Skeletal muscle satellite cell (primary cell): ENCODE measurements around the gene RPS28.

ENCODE experiments used
- H3K27me3 ChIP-seq: 2 replicates; pipeline ENCODE4 v1.7.0; 2013; ENCODE audit warnings: low read length; ENCODE audit not compliant: control insufficient read depth, insufficient read depth
- H3K36me3 ChIP-seq: 2 replicates; pipeline ENCODE4 v1.7.0; 2013; ENCODE audit warnings: mild to moderate bottlenecking, control low read depth, low read length; ENCODE audit not compliant: insufficient read depth
- H3K4me1 ChIP-seq: 2 replicates; pipeline ENCODE4 v1.7.0; 2013; ENCODE audit warnings: low read length; ENCODE audit not compliant: control insufficient read depth, insufficient read depth
- H3K4me2 ChIP-seq: 2 replicates; pipeline ENCODE4 v1.7.0; 2013; ENCODE audit warnings: mild to moderate bottlenecking, low read length
- H3K4me3 ChIP-seq: 2 replicates; pipeline ENCODE4 v1.7.0; 2013; ENCODE audit warnings: low read length
- H3K9ac ChIP-seq: 2 replicates; pipeline ENCODE4 v1.7.0; 2013; ENCODE audit warnings: mild to moderate bottlenecking, low read depth, low read length, moderate library complexity
- H3K9me3 ChIP-seq: replicated peaks from 2 replicates; pipeline ENCODE4 v1.7.0; 2013; ENCODE audit warnings: mild to moderate bottlenecking, control low read depth, low read length

Gene RPS28

GRCh38 chr19:8323781-8324185, 2.5 kb downstream of the RPS28 start:
- Histone ChIP-seq H3K27me3 (no peaks in the 10 kb centered on the region), H3K36me3 (peaks cover 31% of the 10 kb centered on the region), H3K9me3 (no peaks in the 10 kb centered on the region), H3K9ac (no peak overlapping the region), H3K4me3 (no peak overlapping the region), H3K4me2 (no peak overlapping the region), H3K4me1 (peaks cover 26% of the 10 kb centered on the region)

GRCh38 chr19:8324186-8325050, 3.1 kb downstream of the RPS28 start:
- Histone ChIP-seq H3K9ac (no peak overlapping the region), H3K27me3 (no peaks in the 10 kb centered on the region), H3K4me3 (no peak overlapping the region), H3K4me2 (no peak overlapping the region), H3K36me3 (peaks cover 31% of the 10 kb centered on the region), H3K9me3 (no peaks in the 10 kb centered on the region), H3K4me1 (peaks cover 23% of the 10 kb centered on the region)

- Histone ChIP-seq H3K4me3 (no peak overlapping the region), H3K4me1 (peaks cover 16% of the 10 kb centered on the region), H3K9me3 (no peaks in the 10 kb centered on the region), H3K9ac (no peak overlapping the region), H3K36me3 (peaks cover 31% of the 10 kb centered on the region), H3K4me2 (no peak overlapping the region), H3K27me3 (no peaks in the 10 kb centered on the region)
Measured at GRCh38 chr19:8325454-8325853, 4.2 kb downstream of the RPS28 start.

- H3K4me2 ChIP-seq = no peak overlapping the region
- peaks cover 19% of the 10 kb centered on the region for H3K27me3 ChIP-seq
- no peaks in the 10 kb centered on the region for H3K9me3 ChIP-seq
- no peaks in the 10 kb centered on the region for H3K36me3 ChIP-seq
- H3K4me3 ChIP-seq = no peak overlapping the region
- H3K9ac ChIP-seq = no peak overlapping the region
- no peaks in the 10 kb centered on the region for H3K4me1 ChIP-seq
Measured at GRCh38 chr19:8329996-8330395, 8.7 kb downstream of the RPS28 start.

- Histone ChIP-seq H3K4me2 (no peak overlapping the region), H3K9me3 (no peaks in the 10 kb centered on the region), H3K4me3 (no peak overlapping the region), H3K4me1 (peaks cover 4% of the 10 kb centered on the region), H3K9ac (no peak overlapping the region), H3K27me3 (peaks cover 25% of the 10 kb centered on the region), H3K36me3 (no peaks in the 10 kb centered on the region)
Measured at GRCh38 chr19:8331263-8331845, 10.1 kb downstream of the RPS28 start.

GRCh38 chr19:8332976-8333766, 11.9 kb downstream of the RPS28 start:
- H3K36me3 ChIP-seq = no peaks in the 10 kb centered on the region
- no peak overlapping the region for H3K4me3 ChIP-seq
- no peak overlapping the region for H3K9ac ChIP-seq

GRCh38 chr19:8333767-8334457, 12.6 kb downstream of the RPS28 start:
- no peak overlapping the region for H3K4me2 ChIP-seq
- no peaks in the 10 kb centered on the region for H3K9me3 ChIP-seq
- H3K9ac ChIP-seq = no peak overlapping the region
- H3K36me3 ChIP-seq = no peaks in the 10 kb centered on the region
- H3K27me3 ChIP-seq = peaks cover 27% of the 10 kb centered on the region
- peaks cover 4% of the 10 kb centered on the region for H3K4me1 ChIP-seq
- no peak overlapping the region for H3K4me3 ChIP-seq

More at GRCh38 chr19:8332976-8333766, 11.9 kb downstream of the RPS28 start:
- no peak overlapping the region for H3K4me2 ChIP-seq
- no peaks in the 10 kb centered on the region for H3K9me3 ChIP-seq
- H3K27me3 ChIP-seq = peaks cover 25% of the 10 kb centered on the region
- H3K4me1 ChIP-seq = peaks cover 4% of the 10 kb centered on the region

GRCh38 chr19:8334458-8335342, 13.4 kb downstream of the RPS28 start:
- H3K4me3 ChIP-seq = peak overlapping the region; percentile 62
- H3K4me1 ChIP-seq = peaks cover 4% of the 10 kb centered on the region
- H3K9me3 ChIP-seq = no peaks in the 10 kb centered on the region

GRCh38 chr19:8335343-8336071, 14.2 kb downstream of the RPS28 start:
- no peak overlapping the region for H3K9ac ChIP-seq
- peak overlapping the region; percentile 62 for H3K4me3 ChIP-seq
- peaks cover 33% of the 10 kb centered on the region for H3K27me3 ChIP-seq
- no peaks in the 10 kb centered on the region for H3K9me3 ChIP-seq
- peaks cover 4% of the 10 kb centered on the region for H3K4me1 ChIP-seq
- H3K4me2 ChIP-seq = peak overlapping the region; percentile 81
- no peaks in the 10 kb centered on the region for H3K36me3 ChIP-seq

More at GRCh38 chr19:8334458-8335342, 13.4 kb downstream of the RPS28 start:
- Histone ChIP-seq H3K4me2 (peak overlapping the region; percentile 81), H3K9ac (no peak overlapping the region), H3K36me3 (no peaks in the 10 kb centered on the region), H3K27me3 (peaks cover 30% of the 10 kb centered on the region)

- H3K4me2 ChIP-seq = no peak overlapping the region
- H3K9ac ChIP-seq = no peak overlapping the region
- peaks cover 4% of the 10 kb centered on the region for H3K4me1 ChIP-seq
- H3K4me3 ChIP-seq = no peak overlapping the region
- H3K36me3 ChIP-seq = no peaks in the 10 kb centered on the region
- H3K9me3 ChIP-seq = no peaks in the 10 kb centered on the region
- peaks cover 38% of the 10 kb centered on the region for H3K27me3 ChIP-seq
Measured at GRCh38 chr19:8336072-8336569, 14.8 kb downstream of the RPS28 start.
